Gastroesophageal sphincter (tissue), 4 donors: Measurements from ENCODE around the gene OLIG1. TPM values are rescaled to one million over a fixed set of nuclear protein-coding genes. Genes with fewer than 3 reads are reported as not detected.

Source experiments
- ATAC-seq: fragments of 150-250 bp; one replicate; pipeline ENCODE4 v1.9.1; 2016; ENCODE audit warnings: mild to moderate bottlenecking, moderate library complexity
- H3K27ac ChIP-seq, 4 donors: fragments of 200-600 bp; sonication (generic) in 3 of 4; 1 replicate in 3 of 4; 2 replicates in 1 of 4; pipeline ENCODE4 v1.5.1; 2016 to 2019
- H3K27me3 ChIP-seq: fragments of 200-600 bp; sonication (generic); one replicate; pipeline ENCODE4 v1.5.1; 2019
- H3K36me3 ChIP-seq, 2 donors: fragments of 200-600 bp; sonication (generic); one replicate each; pipeline ENCODE4 v1.5.1; 2019; ENCODE audit warnings: control low read depth in 1 of 2
- H3K4me1 ChIP-seq, 3 donors: fragments of 200-600 bp; sonication (generic); 1 replicate in 2 of 3; 2 replicates in 1 of 3; pipeline ENCODE4 v1.5.1; 2016 to 2019; ENCODE audit warnings: control low read depth in 2 of 3
- H3K4me3 ChIP-seq, 2 donors: fragments of 200-600 bp; sonication (generic); one replicate each; pipeline ENCODE4 v1.5.1; 2019; ENCODE audit warnings: mild to moderate bottlenecking in 1 of 2, moderate library complexity in 1 of 2
- H3K9me3 ChIP-seq, 3 donors: fragments of 200-600 bp; sonication (generic); one replicate each; pipeline ENCODE4 v1.5.1; 2017 to 2019; ENCODE audit warnings: control low read depth in 2 of 3
- EP300 ChIP-seq: sonication (generic); formaldehyde crosslinking; IDR thresholded peaks from one replicate; pipeline ENCODE4 v1.6.1; 2017; ENCODE audit warnings: antibody characterized with exemption, mild to moderate bottlenecking
- POLR2A ChIP-seq, 2 donors: fragments of 450-650 bp; IDR thresholded peaks; one replicate each; pipeline ENCODE4 v1.6.1; 2017; ENCODE audit warnings: antibody characterized with exemption in 2 of 2, mild to moderate bottlenecking in 2 of 2, moderate library complexity in 1 of 2
- POLR2AphosphoS5 ChIP-seq: sonication (generic); formaldehyde crosslinking; IDR thresholded peaks from one replicate; pipeline ENCODE4 v1.6.1; 2017; ENCODE audit warnings: antibody characterized with exemption
- WGBS, 2 donors: methylation state at CpG; one replicate each; pipeline ENCODE4 v1.1.5; 2018; ENCODE audit warnings: low coverage in 1 of 2; 5-methylcytosine and 5-hydroxymethylcytosine counted together
- total RNA-seq, 4 donors: library from RNA; depleted of rRNA; stranded (reverse); fragments of >200 nt; gene quantifications; one replicate each; pipeline ENCODE4 v1.1.0, GENCODE V29; 2016
- TF ChIP-seq, protein P1 (sequence below), 4 experiments: fragments of 200-600 bp in 2 of 4; fragments of 450-650 bp in 2 of 4; sonication (generic) in 1 of 4; IDR thresholded peaks; one replicate each; pipeline ENCODE4 v1.5.1; 2017 to 2019; ENCODE audit warnings: antibody characterized with exemption in 4 of 4, mild to moderate bottlenecking in 2 of 4, moderate library complexity in 2 of 4

OLIG1 gene
- total RNA-seq, 4 donors from 2014 or later = not detected

DNA sequence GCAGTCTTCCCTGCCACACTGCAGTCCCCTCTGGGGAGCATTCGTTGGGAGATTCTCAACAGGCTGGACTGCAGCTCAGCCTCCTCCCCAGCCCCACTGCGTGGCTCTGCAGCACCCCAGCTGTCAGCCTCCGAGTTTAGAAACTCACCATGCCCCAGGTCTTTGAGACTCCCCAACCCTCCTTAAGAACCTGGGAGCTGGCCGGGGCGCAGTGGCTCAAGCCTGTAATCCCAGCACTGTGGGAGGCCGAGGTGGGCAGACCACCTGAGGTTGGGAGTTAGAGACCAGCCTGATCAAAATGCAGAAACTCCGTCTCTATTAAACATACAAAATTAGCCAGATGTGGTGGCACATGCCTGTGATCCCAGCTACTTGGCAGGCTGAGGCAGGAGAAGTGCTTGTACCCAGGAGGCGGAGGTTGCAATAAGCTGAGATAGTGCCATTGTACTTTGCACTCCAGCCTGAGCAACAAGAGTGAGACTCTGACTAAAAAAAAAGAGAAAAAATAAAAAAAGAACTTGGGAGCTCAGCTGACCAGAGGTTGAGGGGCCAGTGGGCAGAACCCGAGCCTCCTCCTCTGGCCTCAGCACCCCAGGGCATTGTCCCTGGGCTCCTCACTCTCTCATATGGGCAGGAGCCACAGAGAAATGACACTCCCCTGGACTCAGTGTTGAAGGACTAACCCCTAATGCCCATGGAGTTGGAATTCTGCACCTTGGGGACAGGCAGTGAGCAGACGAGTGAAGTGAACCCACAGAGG, 38.6 kb upstream of the OLIG1 start:
- WGBS, 2 donors = 38 to 50% methylated on average over 1 to 3 of the region's 10 CpGs
- no peak for ATAC-seq
- no peak for TF ChIP-seq POLR2AphosphoS5
- TF ChIP-seq, protein P1, sequence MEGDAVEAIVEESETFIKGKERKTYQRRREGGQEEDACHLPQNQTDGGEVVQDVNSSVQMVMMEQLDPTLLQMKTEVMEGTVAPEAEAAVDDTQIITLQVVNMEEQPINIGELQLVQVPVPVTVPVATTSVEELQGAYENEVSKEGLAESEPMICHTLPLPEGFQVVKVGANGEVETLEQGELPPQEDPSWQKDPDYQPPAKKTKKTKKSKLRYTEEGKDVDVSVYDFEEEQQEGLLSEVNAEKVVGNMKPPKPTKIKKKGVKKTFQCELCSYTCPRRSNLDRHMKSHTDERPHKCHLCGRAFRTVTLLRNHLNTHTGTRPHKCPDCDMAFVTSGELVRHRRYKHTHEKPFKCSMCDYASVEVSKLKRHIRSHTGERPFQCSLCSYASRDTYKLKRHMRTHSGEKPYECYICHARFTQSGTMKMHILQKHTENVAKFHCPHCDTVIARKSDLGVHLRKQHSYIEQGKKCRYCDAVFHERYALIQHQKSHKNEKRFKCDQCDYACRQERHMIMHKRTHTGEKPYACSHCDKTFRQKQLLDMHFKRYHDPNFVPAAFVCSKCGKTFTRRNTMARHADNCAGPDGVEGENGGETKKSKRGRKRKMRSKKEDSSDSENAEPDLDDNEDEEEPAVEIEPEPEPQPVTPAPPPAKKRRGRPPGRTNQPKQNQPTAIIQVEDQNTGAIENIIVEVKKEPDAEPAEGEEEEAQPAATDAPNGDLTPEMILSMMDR (IDR thresholded peaks at IDR 0.05) = no peak
- no peak for TF ChIP-seq EP300
- no peak for TF ChIP-seq POLR2A (IDR thresholded peaks at IDR 0.05)
- H3K4me3 ChIP-seq = no peak overlapping the region
- peaks cover 100% of the 10 kb centered on the region for H3K27me3 ChIP-seq
- H3K27ac ChIP-seq = no peak overlapping the region
- H3K4me1 ChIP-seq = peaks cover 0 to 43% (median 11%) of the 10 kb centered on the region in 3 donors
- H3K36me3 ChIP-seq = no peaks in the 10 kb centered on the region
- H3K9me3 ChIP-seq = no peaks in the 10 kb centered on the region

DNA sequence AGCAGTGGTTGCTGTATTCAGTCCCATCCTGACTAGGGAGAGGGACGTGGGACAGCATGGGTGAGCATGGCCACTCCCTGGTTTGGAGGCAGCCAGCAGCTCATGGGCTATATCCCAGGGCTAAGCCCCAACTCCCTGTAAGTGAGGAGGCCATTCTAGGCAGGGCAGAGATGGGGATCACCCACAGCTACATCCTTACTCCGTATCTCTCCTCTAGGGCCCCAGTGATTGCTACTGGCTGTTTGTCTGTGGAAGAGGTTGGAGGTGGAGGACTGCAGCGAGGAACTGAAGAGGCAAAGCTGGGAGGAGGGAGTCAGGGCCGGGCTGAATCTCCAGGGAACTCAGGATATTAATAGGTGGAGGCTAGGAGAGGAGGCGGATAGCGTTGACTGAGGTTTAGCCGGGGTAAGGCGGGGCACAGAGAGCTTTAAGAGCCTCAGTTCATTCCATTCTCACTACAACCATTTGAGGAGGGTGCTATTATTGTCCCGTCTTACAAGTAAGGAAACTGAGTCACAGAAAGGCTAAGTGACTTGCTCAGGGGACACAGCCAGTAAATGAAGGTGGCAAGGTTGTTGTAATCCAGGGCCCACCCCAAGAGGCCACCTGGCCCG, 37.4 kb upstream of the OLIG1 start:
- no peaks in the 10 kb centered on the region for H3K36me3 ChIP-seq
- no peak overlapping the region for H3K27ac ChIP-seq
- H3K27me3 ChIP-seq = peaks cover 100% of the 10 kb centered on the region
- WGBS, 2 donors = 5 to 13% methylated on average over 7 of the region's 10 CpGs
- H3K4me3 ChIP-seq = no peak overlapping the region
- peaks cover 0 to 31% (median 11%) of the 10 kb centered on the region in 3 donors for H3K4me1 ChIP-seq
- no peak for TF ChIP-seq EP300
- TF ChIP-seq POLR2AphosphoS5 = no peak
- TF ChIP-seq, protein P1 (IDR thresholded peaks at IDR 0.05) = no peak
- TF ChIP-seq POLR2A (IDR thresholded peaks at IDR 0.05) = no peak
- no peaks in the 10 kb centered on the region for H3K9me3 ChIP-seq
- no peak for ATAC-seq

DNA sequence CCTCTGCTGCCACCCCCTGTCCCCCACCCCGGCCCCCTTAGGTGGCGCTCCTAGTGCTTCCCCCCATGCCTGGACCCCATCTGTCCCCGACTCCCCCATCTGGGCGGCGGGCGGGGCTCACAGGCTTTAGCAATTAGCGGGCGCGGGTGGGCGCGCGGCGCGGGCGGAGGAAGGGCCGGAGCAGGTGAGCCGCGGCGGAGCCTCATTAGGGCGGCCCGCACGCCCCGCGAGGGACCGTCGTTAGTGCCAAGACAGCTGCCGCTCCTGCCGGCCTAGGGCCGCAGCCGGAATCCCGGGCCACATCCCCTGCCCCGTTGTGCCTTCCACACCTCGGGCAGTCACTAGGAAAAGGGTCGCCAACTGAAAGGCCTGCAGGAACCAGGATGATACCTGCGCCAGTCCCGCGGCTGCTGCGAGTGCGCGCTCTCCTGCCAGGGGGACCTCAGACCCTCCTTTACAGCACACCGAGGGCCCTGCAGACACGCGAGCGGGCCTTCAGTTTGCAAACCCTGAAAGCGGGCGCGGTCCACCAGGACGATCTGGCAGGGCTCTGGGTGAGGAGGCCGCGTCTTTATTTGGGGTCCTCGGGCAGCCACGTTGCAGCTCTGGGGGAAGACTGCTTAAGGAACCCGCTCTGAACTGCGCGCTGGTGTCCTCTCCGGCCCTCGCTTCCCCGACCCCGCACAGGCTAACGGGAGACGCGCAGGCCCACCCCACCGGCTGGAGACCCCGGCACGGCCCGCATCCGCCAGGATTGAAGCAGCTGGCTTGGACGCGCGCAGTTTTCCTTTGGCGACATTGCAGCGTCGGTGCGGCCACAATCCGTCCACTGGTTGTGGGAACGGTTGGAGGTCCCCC, 36.6 kb upstream of the OLIG1 start:
- TF ChIP-seq POLR2AphosphoS5 (no peak), POLR2A (IDR thresholded peaks at IDR 0.05) (no peak), EP300 (no peak)
- TF ChIP-seq, protein P1 (IDR thresholded peaks at IDR 0.05) = no peak
- Histone ChIP-seq H3K4me3 (no peak overlapping the region), H3K9me3 (no peaks in the 10 kb centered on the region), H3K27me3 (peaks cover 96% of the 10 kb centered on the region), H3K36me3 (no peaks in the 10 kb centered on the region), H3K27ac (no peak overlapping the region), H3K4me1 (peaks cover 0 to 23% (median 8%) of the 10 kb centered on the region in 3 donors)
- WGBS, 2 donors = no CpG with 5 or more reads among the region's 76 CpGs
- no peak for ATAC-seq

DNA sequence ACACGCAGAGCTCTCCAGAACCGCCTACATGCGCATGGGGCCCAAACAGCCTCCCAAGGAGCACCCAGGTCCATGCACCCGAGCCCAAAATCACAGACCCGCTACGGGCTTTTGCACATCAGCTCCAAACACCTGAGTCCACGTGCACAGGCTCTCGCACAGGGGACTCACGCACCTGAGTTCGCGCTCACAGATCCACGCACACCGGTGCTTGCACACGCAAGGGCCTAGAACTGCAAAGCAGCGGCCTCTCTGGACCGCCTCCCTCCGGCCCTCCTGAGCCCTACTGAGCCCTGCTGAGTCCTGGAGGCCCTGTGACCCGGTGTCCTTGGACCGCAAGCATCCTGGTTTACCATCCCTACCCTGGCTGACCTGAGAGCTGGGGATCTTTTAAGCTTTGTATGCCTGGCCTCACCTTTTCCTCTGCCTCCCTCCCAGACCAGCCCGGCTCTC, 36.0 kb upstream of the OLIG1 start:
- Histone ChIP-seq H3K9me3 (no peaks in the 10 kb centered on the region), H3K4me3 (no peak overlapping the region), H3K27ac (no peak overlapping the region), H3K36me3 (no peaks in the 10 kb centered on the region), H3K4me1 (peaks cover 0 to 16% (median 3%) of the 10 kb centered on the region in 3 donors), H3K27me3 (peaks cover 96% of the 10 kb centered on the region)
- ATAC-seq = no peak
- TF ChIP-seq, protein P1 (IDR thresholded peaks at IDR 0.05) = no peak
- TF ChIP-seq POLR2AphosphoS5 = no peak
- TF ChIP-seq EP300 = no peak
- no peak for TF ChIP-seq POLR2A (IDR thresholded peaks at IDR 0.05)
- WGBS, 2 donors = 30 to 40% methylated on average over 10 to 15 of the region's 20 CpGs
